NCI-H774 (cell line): ENCODE data around the gene PPP4R3A.
"Not testable (repeated sequence)": the region's sequence is repeated elsewhere in the genome, so short reads cannot be mapped to it uniquely, and the experiment has no call there.

Experiments
- DNase-seq: peaks from one replicate; lab custom pipeline; 2025; lab: John Stamatoyannopoulos, UW

The PPP4R3A gene

GRCh38 chr14:91438845-91439244 is 71.3 kb downstream of the PPP4R3A start:
- no peak for DNase-seq

GRCh38 chr14:91436266-91436665 is 73.8 kb downstream of the PPP4R3A start:
- DNase-seq: not testable (repeated sequence)

GRCh38 chr14:91429385-91429784 is 80.7 kb downstream of the PPP4R3A start:
- DNase-seq: no peak

- DNase-seq: not testable (repeated sequence)
These were observed 81.2 kb downstream of the PPP4R3A start for GRCh38 chr14:91428931-91429330.

- DNase-seq: not testable (repeated sequence)
These were observed 84.6 kb downstream of the PPP4R3A start for GRCh38 chr14:91425531-91425944.

- no peak for DNase-seq
These were observed 85.1 kb downstream of the PPP4R3A start for GRCh38 chr14:91424813-91425530.

GRCh38 chr14:91420686-91421085 is 89.4 kb downstream of the PPP4R3A start:
- no peak for DNase-seq

GRCh38 chr14:91419451-91419850 is 90.7 kb downstream of the PPP4R3A start:
- no peak for DNase-seq

GRCh38 chr14:91419044-91419397 is 91.1 kb downstream of the PPP4R3A start:
- no peak for DNase-seq

GRCh38 chr14:91418387-91419043 is 91.6 kb downstream of the PPP4R3A start:
- peak; percentile 46 for DNase-seq

GRCh38 chr14:91417983-91418386 is 92.1 kb downstream of the PPP4R3A start:
- peak; percentile 80 for DNase-seq

GRCh38 chr14:91417120-91417982 is 92.8 kb downstream of the PPP4R3A start, which contains the start of gene CCDC88C:
Gene CCDC88C, minus strand, starts transcription at chr14:91417820. Its CDS starts 130 bp downstream, at chr14:91417690.
- peak; percentile 80 for DNase-seq

- no peak for DNase-seq
These were observed 93.4 kb downstream of the PPP4R3A start for GRCh38 chr14:91416744-91417119.

- DNase-seq: no peak
These were observed 94.0 kb downstream of the PPP4R3A start for GRCh38 chr14:91415794-91416743.

- no peak for DNase-seq
These were observed 95.7 kb downstream of the PPP4R3A start for GRCh38 chr14:91414475-91414833.

GRCh38 chr14:91413547-91414474 is 96.3 kb downstream of the PPP4R3A start:
- peak; percentile 89 for DNase-seq

GRCh38 chr14:91412939-91413338 is 97.2 kb downstream of the PPP4R3A start:
- no peak for DNase-seq

GRCh38 chr14:91410771-91411536 is 99.2 kb downstream of the PPP4R3A start:
- DNase-seq: no peak

- no peak for DNase-seq
These were observed 100.0 kb downstream of the PPP4R3A start for GRCh38 chr14:91409928-91410718.
